A549 treated with Hydrocortisone at 1 μM for 4 hours (cell line): ENCODE results near the gene POLR2I. TPM values are rescaled to one million over a fixed set of nuclear protein-coding genes. Genes with fewer than 3 reads are reported as not detected.

ENCODE experiments used
- total RNA-seq: library from RNA; stranded (reverse); fragments of 200-300 nt; extraction: Qiagen RNA extraction; gene quantifications from 5 replicates; pipeline ENCODE4 v1.2.3, GENCODE V29; 2022

POLR2I gene
- 201 to 261 TPM (median 248 TPM) in 5 replicates for total RNA-seq

DNA sequence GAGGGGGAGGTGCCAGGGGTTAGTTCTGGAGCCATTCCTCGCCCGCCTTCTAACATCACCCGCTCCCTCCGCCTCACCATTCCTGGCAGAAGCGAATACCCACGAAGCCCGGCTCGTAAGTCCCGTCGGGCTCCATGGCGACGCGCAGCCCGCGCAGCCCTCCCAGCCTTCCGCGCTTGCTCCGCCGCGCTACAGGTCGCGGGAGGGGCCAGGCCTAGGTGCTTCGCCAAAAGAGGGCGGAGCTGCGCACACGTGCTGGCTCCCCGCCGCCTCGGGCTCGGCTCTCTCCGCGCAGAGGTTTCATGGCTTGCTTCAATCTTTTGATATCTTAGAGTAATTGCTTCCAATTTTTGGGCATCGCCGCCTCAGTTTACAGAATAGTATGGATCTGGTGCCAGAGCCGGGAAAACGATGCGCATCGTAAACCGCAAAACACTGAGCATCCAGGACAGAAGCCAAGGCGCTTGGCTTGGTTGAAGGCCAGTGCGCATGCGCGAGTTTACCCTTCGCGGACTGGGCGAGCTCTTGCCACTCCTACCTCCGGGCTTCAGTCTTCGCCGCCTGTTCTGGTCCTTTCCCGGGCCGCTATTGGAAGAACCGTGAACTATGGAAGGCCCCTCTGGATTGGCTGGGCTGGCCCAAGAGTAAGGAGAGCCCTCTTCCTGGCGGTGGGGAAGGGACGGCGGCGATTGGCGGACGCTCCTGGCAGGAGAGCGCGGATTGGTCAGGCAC is at the start of gene POLR2I:
Gene POLR2I, minus strand, starts transcription at position 155 of the 732 bp plus-strand sequence. Its CDS starts 19 bp downstream, at position 136.

DNA sequence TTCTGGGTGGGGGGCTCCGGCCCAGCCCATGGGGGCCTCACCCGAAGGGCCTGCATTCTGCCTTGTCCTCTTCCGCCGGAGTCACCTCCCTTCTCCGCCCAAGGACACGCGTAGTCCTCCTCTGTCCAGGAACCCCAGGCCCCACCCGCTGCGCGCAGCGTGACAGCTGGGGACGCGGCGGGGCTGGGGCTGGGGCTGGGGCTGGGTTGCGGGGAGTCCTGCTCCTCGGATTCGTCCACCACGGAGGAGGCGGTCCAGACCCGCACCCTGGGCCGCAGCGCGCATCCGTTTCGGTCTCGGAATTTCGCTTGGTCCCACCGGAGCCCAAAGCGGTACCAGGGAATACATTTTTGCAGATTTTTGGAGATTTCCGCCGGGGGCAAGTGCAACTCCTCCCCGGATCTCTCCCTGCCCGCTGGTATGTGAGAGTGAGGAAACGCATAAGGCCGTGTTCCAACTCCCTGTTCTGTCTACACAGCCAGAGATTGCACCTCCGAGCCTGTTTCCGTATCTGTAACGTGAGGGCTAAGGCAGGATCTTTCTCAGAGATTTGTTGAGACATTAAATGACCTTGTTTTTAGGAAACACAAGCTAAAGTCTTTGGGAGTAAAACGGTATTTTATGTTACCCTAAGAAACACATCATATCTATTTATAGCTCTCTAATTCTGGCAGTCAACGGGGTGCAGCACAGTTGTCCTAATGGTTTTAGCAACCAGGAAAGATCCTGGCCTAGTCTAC is 37.8 kb upstream of the POLR2I start, which contains the start of gene COX7A1:
Gene COX7A1, minus strand, starts transcription at position 96 of the 740 bp plus-strand sequence. Its CDS starts 40 bp downstream, at position 56.

DNA sequence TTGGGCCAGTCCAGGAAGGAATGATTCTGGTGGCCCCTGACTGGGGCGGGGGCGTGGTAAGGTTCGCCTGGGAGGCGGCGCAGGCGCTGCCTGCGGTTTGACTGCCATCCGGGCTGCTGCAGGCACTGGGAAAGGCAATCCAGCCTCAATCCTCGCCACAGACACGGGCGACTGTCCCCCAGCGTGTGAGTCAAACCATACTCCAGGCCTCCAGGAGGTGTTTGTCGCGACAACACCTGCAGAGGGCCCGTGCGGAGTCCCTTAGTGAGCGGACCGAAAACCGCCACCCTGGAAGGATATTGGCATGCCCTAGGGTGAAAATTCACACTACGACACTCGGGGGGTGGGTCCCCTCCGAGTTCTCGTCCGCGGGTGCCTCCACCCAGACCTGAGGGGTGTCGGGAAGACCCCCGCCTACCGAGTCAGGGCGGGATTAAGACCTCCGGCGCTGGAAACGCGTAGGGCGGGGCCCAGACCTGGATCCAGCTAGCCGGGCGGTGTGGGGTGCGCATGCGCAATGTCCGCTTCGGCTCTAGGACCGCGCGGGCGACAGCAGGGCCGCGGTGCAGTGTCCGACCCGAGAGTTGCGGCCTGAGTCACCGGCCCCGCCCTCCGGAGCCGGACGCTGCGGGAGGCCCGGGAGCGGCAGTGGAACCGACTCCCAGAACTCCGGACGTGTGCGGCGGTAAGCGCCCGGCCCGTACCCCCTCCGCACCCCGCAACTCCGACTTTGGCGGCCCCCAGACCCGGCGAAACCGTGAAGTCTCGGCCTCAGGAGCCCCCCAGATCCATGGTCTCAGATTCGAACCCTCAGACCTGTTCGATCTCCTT is 25.0 kb upstream of the POLR2I start, which contains the start of gene CAPNS1:
Gene CAPNS1, plus strand, starts transcription at position 594 of the 831 bp plus-strand sequence. CDS start 946 bp downstream, outside the sequence.

DNA sequence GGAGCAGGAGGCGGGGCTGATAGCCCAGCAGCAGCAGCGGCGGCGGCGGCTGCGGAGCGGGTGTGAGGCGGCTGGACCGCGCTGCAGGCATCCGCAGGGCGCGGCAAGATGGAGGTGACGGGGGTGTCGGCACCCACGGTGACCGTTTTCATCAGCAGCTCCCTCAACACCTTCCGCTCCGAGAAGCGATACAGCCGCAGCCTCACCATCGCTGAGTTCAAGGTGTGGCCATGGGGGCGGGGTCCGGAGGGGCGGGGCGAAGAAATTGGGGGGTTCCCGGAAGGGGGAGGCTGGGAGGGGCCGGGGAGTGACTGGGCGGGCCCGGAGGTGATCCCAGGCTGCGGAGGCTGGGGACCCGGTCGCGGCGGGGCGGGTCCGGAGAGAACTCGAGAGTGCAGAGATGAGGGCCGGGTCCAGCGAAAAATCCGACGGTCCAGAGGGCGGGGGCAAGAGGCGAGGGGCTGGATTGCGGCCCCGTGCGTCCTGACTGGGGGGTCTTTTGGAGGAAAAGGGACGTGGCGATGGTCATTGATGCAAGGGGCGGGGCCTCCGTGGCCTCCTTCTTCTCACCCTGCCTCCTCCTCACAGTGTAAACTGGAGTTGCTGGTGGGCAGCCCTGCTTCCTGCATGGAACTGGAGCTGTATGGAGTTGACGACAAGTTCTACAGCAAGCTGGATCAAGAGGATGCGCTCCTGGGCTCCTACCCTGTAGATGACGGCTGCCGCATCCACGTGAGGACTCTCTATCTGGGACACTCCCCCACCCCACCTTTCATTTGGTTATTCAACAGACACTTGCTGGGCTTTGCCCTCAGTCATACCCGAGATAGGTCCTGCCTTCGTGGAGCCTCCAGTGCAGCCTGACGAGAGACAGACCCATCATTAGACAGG is 1.0 kb upstream of the POLR2I start, which contains the start of gene TBCB:
Gene TBCB, plus strand, starts transcription at position 16 of the 891 bp plus-strand sequence. Its CDS starts 93 bp downstream, at position 109.

DNA sequence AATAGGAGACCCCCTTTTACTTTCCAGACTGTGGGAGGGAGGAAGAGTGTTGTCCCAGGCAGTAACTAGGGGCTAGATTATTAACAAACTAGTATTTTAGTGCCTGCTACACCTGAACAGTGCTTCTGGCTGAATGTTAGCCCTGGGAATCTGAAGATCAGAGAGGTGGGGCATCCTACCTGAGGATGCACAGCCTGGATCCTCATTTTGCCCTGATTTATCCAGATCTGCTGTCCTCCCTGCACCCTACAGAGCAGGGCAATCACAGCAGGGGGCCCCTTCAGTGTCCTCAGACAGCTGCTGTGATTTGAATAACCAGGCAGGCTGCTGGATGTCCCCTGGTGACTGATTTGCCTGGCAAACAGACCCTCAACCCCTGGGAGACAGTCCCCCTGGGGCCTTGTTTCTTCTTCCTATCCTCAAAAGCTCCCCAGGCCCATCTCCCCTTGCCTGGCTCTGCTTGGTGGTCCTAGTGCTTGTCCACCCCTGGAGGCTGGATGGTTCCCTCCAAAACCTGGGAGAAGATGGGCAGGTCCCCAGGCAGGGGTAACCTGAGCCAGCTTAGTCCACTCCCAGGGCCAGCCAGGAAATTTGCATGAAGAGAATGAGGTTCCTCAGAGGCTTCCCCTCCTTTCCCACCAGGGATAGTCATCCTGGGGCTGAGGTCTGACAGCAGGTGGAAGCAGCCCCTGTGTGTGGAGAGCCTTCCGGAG is 4.0 kb downstream of the POLR2I start, which contains the start of gene OVOL3:
Gene OVOL3, plus strand, starts transcription at position 657 of the 713 bp plus-strand sequence. CDS start 60 bp downstream, outside the sequence.

Other genes starting within 250 kb of the POLR2I start
- 68.9 to 98.3 TPM (median 90.2 TPM) in 5 replicates for gene APLP1, start 246.3 kb downstream of the POLR2I start, total RNA-seq
- gene NFKBID, start 214.3 kb downstream of the POLR2I start, total RNA-seq, result 5.2 to 6.5 TPM (median 6.3 TPM) in 5 replicates
- 0.29 to 0.79 TPM (median 0.46 TPM) in 4 of 5 replicates, not detected in the other for gene HCST, start 212.3 kb downstream of the POLR2I start, total RNA-seq
- not detected in 5 replicates for gene TYROBP, start 206.6 kb downstream of the POLR2I start, total RNA-seq
- 15.7 to 24.4 TPM (median 20.9 TPM) in 5 replicates for gene LRFN3, start 178.5 kb downstream of the POLR2I start, total RNA-seq
- 28.9 to 48.5 TPM (median 46.4 TPM) in 5 replicates for gene SDHAF1, start 119.7 kb downstream of the POLR2I start, total RNA-seq
- gene SYNE4, start 106.1 kb downstream of the POLR2I start, total RNA-seq, result 0.18 to 0.29 TPM (median 0.22 TPM) in 5 replicates
- gene ALKBH6, start 100.7 kb downstream of the POLR2I start, total RNA-seq, result 21.7 to 25.8 TPM (median 23.8 TPM) in 5 replicates
- gene CLIP3, start 82.0 kb downstream of the POLR2I start, total RNA-seq, result 0.74 to 1.5 TPM (median 0.92 TPM) in 5 replicates
- gene THAP8, start 60.6 kb downstream of the POLR2I start, total RNA-seq, result 5.8 to 7.9 TPM (median 7.3 TPM) in 5 replicates
- 23.1 to 26.0 TPM (median 25.2 TPM) in 5 replicates for gene WDR62, start 60.0 kb downstream of the POLR2I start, total RNA-seq
- gene OVOL3, start 3.7 kb downstream of the POLR2I start, total RNA-seq, result 0.17 to 0.60 TPM (median 0.36 TPM) in 4 of 5 replicates, not detected in the other
- 406 to 569 TPM (median 542 TPM) in 5 replicates for gene TBCB, start 593 bp upstream of the POLR2I start, total RNA-seq
- gene CAPNS1, start 25.2 kb upstream of the POLR2I start, total RNA-seq, result 1,534 to 2,199 TPM (median 2,140 TPM) in 5 replicates
- gene COX7A1, start 37.6 kb upstream of the POLR2I start, total RNA-seq, result not detected in 5 replicates
- 3.7 to 5.1 TPM (median 4.2 TPM) in 5 replicates for gene ZNF565, start 99.8 kb upstream of the POLR2I start, total RNA-seq
- gene ZNF146, start 100.2 kb upstream of the POLR2I start, total RNA-seq, result 109 to 198 TPM (median 114 TPM) in 5 replicates